IgD-negative memory B cell (primary cell): ENCODE results near the gene SLTM. TPM values are rescaled to one million over a fixed set of nuclear protein-coding genes. Genes with fewer than 3 reads are reported as not detected.
"Not testable (repeated sequence)": the region's sequence is repeated elsewhere in the genome, so short reads cannot be mapped to it uniquely, and the experiment has no call there.

ENCODE experiments used
- H3K27ac Mint-ChIP-seq, 3 donors: one replicate each; pipeline ENCODE4 v1.8.0; 2020 to 2022; ENCODE audit warnings: mild to moderate bottlenecking in 3 of 3, mixed read lengths in 3 of 3, moderate library complexity in 1 of 3
- H3K27me3 Mint-ChIP-seq: one replicate; pipeline ENCODE4 v1.8.0; 2021; ENCODE audit warnings: mixed read lengths
- H3K36me3 Mint-ChIP-seq: one replicate; pipeline ENCODE4 v1.8.0; 2020; ENCODE audit warnings: mild to moderate bottlenecking, mixed read lengths
- H3K4me1 Mint-ChIP-seq, 3 donors: one replicate each; pipeline ENCODE4 v1.8.0; 2020 to 2022; ENCODE audit warnings: mixed read lengths in 3 of 3, mild to moderate bottlenecking in 1 of 3
- H3K4me3 Mint-ChIP-seq, 4 donors: one replicate each; pipeline ENCODE4 v1.8.0; 2020 to 2022; ENCODE audit warnings: mild to moderate bottlenecking in 4 of 4, mixed read lengths in 4 of 4, moderate library complexity in 3 of 4
- H3K9me3 Mint-ChIP-seq, 3 donors: one replicate each; pipeline ENCODE4 v1.8.0; 2020 to 2021; ENCODE audit warnings: mixed read lengths in 3 of 3, mild to moderate bottlenecking in 1 of 3
- polyA plus RNA-seq: library from polyadenylated mRNA; unstranded; fragments of 300-500 nt; fragmentation: Illumina TruSeq; gene quantifications from one replicate; pipeline ENCODE4 v1.2.3, GENCODE V29; 2021

SLTM gene
- polyA plus RNA-seq, 1 donor from 2014 or later, result 104 TPM

DNA sequence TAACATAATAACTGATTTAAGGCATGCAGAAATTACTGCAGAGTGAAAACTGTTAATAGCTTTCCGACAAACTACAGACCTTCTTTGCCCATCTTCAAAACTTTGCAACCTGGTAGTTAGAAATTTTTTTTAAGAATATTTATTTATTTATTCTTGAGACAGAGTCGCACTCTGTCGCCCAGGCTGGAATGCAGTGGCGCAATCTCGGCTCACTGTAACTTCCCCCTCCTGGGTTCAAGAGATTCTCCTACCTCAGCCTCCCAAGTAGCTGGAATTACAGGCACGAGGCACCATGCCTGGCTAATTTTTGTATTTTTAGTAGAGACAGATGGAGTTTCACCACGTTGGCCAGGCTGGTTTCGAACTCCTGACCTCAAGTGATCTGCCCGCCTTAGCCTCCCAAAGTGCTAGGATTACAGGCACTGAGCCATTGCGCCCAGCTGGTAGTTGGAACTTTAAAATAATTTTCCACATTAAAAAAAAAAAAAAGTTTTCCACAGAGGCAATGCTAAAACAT, 15.8 kb downstream of the SLTM start:
- H3K4me1 Mint-ChIP-seq, result peaks cover 6 to 19% (median 18%) of the 10 kb centered on the region in 3 donors
- H3K36me3 Mint-ChIP-seq, H3K4me3 Mint-ChIP-seq: not testable (repeated sequence)

DNA sequence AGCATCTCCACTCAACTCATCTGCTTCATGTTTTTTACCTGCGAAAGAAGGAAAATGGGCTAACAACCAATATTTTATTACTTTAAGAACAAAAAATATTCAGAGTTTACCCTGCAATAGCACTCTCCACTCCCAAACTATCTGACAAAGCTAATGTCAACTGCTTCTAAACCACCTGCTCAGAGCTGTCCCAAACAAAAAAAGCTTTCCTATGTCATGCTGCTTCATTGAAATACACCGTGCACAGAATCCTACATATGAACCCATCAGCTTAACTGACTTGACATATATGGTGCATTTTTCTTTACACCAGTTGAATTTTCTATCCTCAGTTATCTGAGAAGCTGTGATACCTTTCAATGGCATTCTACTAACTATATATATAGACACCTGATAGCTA, 16.5 kb downstream of the SLTM start:
- Mint-ChIP-seq H3K4me3 (no peak overlapping the region), H3K27me3 (no peaks in the 10 kb centered on the region), H3K36me3 (peaks cover 1% of the 10 kb centered on the region), H3K27ac (no peak overlapping the region), H3K4me1 (peaks cover 6 to 19% (median 18%) of the 10 kb centered on the region in 3 donors), H3K9me3 (no peaks in the 10 kb centered on the region)

More for the DNA sequence above, 15.8 kb downstream of the SLTM start:
- H3K9me3 Mint-ChIP-seq, H3K27ac Mint-ChIP-seq, H3K27me3 Mint-ChIP-seq: not testable (repeated sequence)

DNA sequence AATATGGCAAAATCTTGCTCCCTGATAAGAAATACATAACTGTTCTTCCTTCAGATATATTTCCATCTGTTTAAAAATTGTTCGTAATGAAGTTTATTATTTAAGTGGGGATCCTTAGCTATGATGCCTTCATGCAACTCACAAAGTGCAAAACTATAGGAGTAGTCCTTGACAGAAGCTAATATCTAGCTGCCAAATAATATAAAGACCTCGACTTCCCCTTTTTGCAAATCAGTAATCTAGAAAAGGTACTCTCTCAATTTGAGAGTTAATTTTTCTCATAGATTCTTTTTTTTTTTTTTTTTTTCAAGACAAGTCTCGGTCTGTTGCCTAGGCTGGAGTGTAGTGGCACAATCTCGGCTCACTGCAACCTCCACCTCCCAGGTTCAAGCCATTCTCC, 23.0 kb downstream of the SLTM start:
- no peak overlapping the region for H3K27ac Mint-ChIP-seq

DNA sequence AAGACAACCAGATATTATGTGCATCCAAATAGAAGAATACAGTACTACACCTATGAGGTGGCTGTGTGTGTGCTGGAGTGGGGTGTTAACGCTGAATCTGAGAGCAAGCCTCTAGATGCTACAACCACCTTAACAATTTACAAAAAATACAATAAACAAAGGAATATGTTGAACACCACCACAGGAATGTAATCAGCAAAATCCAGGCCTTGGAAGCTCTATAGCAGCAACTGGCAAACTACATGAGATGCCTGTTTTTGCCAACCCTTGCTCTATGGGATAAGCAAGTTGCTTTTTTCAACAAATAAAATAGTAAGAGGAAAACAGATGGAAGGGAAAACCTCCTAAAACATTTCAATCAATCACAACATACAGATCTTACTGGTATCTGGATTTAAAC, 23.9 kb downstream of the SLTM start:
- Mint-ChIP-seq H3K36me3 (peaks cover 1% of the 10 kb centered on the region), H3K4me3 (no peak overlapping the region), H3K4me1 (peaks cover 16 to 31% (median 19%) of the 10 kb centered on the region in 3 donors), H3K9me3 (no peaks in the 10 kb centered on the region), H3K27me3 (no peaks in the 10 kb centered on the region), H3K27ac (peak overlapping the region in 2 of 3 donors; percentile 23 to 39)

More for the DNA sequence above, 23.0 kb downstream of the SLTM start:
- no peaks in the 10 kb centered on the region for H3K9me3 Mint-ChIP-seq
- no peak overlapping the region for H3K4me3 Mint-ChIP-seq
- H3K27me3 Mint-ChIP-seq, result no peaks in the 10 kb centered on the region
- H3K36me3 Mint-ChIP-seq, result peaks cover 1% of the 10 kb centered on the region
- H3K4me1 Mint-ChIP-seq, result peaks cover 16 to 34% (median 20%) of the 10 kb centered on the region in 3 donors

DNA sequence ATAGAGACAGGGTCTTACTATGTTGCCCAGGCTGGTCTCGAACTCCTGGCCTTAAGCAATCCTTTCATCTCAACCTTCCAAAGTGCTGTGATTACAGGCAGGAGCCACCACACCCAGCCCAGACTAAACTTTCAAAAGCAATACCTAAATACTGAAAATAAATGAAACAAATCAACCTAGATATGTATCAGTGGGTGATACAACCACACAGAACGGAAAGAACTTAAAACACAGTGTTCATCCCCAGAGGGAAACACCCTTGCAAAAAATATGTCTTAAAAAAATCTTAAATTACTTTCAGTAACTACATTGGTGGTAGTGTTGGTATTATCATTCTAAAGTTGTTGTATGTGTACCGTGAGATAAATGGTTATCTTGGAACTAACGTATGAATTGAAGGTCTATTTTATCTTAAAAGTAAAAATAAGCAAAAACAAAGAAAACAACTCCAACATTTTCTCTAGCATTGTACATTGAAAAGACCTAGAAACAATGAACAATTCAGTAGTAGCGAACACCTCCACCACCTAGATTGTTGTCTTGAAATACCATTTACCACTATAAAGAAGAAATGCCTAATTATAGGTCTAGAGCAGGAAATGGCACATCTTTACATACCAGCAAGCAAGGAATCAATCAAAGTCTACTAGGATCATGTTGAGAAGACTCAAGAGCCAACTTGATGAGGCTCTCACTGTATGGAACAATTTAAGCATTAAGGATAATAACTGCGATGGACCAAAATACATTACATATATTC, 24.7 kb downstream of the SLTM start:
- Mint-ChIP-seq H3K36me3 (peaks cover 1% of the 10 kb centered on the region), H3K9me3 (no peaks in the 10 kb centered on the region), H3K27ac (peak overlapping the region in 2 of 3 donors; percentile 23 to 47), H3K27me3 (no peaks in the 10 kb centered on the region), H3K4me3 (no peak overlapping the region), H3K4me1 (peaks cover 13 to 24% (median 15%) of the 10 kb centered on the region in 3 donors)

DNA sequence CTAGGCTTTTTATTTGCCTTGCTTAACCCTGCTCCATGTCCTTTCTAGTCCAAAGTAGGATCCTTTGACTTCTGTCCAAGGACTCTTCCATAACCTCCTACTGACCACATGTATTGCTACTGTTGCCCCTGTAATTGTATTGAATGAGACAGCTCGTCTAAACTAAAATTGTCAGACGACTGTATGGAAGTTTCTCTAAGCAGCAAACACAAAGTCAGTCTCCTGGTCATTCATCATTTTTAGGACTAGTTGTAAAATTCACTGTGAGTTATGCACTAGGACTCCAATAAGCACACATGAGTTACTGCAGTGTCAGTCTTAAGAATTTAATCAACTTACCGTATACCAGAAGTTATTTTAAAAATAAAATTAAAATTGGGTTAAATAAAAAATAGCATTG, 32.8 kb downstream of the SLTM start:
- Mint-ChIP-seq H3K27me3 (no peaks in the 10 kb centered on the region), H3K4me1 (peaks cover 0 to 5% (median 2%) of the 10 kb centered on the region in 3 donors), H3K9me3 (no peaks in the 10 kb centered on the region), H3K27ac (peak overlapping the region in 1 of 3 donors; percentile 61), H3K36me3 (peaks cover 4% of the 10 kb centered on the region), H3K4me3 (no peak overlapping the region)

DNA sequence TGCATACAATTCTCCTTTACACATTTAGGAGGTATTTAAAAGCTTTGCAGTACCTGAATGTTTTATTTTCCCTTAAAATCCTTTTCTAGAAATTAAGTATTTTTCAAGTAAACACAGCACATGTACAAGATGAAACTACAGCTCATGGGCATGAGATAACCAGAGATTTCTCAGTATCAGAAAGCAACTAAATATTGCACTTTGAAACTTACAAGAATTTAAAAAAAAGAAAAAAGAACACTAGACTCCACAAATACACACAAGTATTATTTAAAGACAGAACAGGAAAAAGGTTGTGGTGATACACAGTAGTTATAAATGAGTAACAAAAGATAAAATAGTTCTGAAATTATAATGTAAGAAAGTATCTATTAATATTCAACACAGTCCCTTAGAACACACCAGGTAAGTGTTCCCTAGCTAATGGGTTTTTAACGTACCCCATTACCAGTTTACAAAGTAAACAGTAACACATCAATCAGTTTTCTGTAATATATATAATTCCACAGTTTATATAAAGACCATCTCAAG, 35.3 kb downstream of the SLTM start:
- Mint-ChIP-seq H3K9me3 (no peaks in the 10 kb centered on the region), H3K27me3 (no peaks in the 10 kb centered on the region), H3K4me1 (peaks cover 0 to 5% (median 2%) of the 10 kb centered on the region in 3 donors), H3K4me3 (no peak overlapping the region), H3K36me3 (peaks cover 4% of the 10 kb centered on the region), H3K27ac (peak overlapping the region in 1 of 3 donors; percentile 43)

DNA sequence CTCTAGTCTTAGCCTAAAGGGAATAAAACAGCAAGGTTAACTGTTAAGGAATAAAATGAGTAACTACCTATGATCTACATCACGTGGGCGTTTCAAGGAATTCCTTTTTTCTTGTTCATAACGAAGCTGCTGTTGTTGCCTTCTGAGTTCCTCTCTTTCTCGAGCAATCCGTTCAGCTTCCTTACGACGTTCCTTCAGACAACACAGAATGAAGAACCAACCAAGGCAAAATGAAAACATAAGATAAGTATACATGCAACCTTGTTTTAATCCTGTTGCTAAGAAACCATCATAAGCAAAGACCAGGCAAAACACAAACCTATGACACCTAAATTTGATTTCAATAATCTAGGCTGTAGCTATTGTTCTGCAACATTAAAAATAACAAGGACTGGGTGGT, 44.1 kb downstream of the SLTM start:
- peaks cover 0 to 2% (median 0%) of the 10 kb centered on the region in 3 donors for H3K4me1 Mint-ChIP-seq
- H3K36me3 Mint-ChIP-seq, result peaks cover 13% of the 10 kb centered on the region
- H3K9me3 Mint-ChIP-seq, result no peaks in the 10 kb centered on the region
- no peak overlapping the region for H3K4me3 Mint-ChIP-seq
- H3K27ac Mint-ChIP-seq, result no peak overlapping the region
- H3K27me3 Mint-ChIP-seq, result no peaks in the 10 kb centered on the region

DNA sequence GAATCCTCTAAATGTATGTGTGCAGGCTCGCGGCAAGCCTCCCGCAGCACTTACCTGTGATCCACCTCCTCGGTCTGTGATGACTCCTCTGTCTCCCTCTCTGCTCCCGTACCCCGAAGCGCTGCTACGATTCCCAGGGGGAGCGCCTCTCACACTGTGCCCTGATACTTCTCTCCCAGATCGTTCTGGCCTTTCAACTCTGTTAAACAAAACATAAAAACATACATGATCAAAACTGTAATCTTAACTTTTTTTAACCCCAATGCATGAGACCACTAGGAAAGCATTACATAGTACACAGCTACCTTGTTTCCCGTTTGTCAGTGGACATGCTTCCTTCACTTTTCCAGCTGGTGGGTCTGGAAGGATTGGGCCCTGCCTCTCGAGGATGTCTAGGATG, 46.6 kb downstream of the SLTM start:
- H3K27ac Mint-ChIP-seq, result no peak overlapping the region
- peaks cover 19% of the 10 kb centered on the region for H3K36me3 Mint-ChIP-seq

DNA sequence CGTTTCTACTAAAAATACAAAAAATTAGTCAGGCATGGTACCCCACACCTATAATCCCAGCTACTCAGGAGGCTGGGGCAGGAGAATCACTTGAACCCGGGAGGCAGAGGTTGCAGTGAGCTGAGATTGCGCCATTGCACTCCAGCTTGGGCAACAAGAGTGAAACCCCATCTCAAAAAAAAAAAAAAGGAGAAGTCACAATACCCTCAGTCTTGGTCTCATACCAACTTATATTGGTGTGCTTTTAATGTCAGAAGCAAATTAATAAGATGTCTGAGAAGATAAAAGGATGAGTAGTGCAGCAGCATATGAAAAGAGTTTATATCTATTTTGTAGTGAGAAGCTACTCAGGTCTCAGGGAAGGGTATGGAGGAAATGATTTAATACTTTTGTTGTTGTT, 49.6 kb downstream of the SLTM start:
- peaks cover 16% of the 10 kb centered on the region for H3K36me3 Mint-ChIP-seq
- not testable (repeated sequence) for H3K4me1 Mint-ChIP-seq, H3K27me3 Mint-ChIP-seq, H3K4me3 Mint-ChIP-seq, H3K9me3 Mint-ChIP-seq, H3K27ac Mint-ChIP-seq

More for the DNA sequence above, 46.6 kb downstream of the SLTM start:
- Mint-ChIP-seq H3K4me1 (peaks cover 0 to 2% (median 0%) of the 10 kb centered on the region in 3 donors), H3K9me3 (no peaks in the 10 kb centered on the region), H3K4me3 (peak overlapping the region in 1 of 4 donors; percentile 39), H3K27me3 (no peaks in the 10 kb centered on the region)

DNA sequence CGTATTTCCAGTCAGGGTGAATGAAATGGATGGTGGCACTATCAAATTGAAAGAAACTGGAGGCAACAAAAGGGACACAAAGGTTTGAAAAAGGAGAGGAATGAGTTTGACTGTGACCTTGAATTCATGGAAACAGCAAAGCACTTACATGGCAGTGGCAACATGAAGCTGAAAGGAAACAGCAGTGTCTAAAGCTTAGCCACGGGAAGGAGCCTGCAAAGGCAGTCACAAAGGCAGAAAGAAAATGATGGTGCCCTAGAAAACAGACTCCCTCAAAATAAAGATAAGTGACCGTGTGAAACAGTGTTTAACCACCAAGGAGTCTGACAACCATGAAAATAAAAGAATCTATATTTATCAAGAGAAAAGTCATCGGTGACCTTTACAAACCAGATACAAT, 51.2 kb downstream of the SLTM start:
- H3K27me3 Mint-ChIP-seq, result no peaks in the 10 kb centered on the region
- H3K27ac Mint-ChIP-seq, result no peak overlapping the region
- peaks cover 0 to 2% (median 0%) of the 10 kb centered on the region in 3 donors for H3K4me1 Mint-ChIP-seq
- H3K9me3 Mint-ChIP-seq, result no peaks in the 10 kb centered on the region
- no peak overlapping the region for H3K4me3 Mint-ChIP-seq
- peaks cover 19% of the 10 kb centered on the region for H3K36me3 Mint-ChIP-seq

DNA sequence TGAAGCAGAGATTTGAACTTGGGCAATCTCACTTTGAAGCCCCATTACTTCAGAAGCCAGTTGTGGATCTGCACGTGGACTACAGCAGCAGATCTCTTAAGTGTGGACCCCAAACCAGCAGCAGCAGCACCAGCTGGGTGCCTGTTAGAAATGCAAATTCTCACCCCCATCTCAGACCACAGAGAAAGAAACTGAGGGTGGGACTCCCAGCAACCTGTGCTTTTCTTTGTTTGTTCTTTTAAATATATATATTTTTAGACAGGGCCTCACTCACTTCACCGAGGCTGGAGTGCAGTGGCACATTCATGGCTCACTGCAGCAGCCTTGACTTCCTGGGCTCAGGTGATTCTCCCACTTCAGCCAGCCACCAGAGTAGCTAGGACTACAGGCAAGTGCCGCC, 53.2 kb downstream of the SLTM start:
- Mint-ChIP-seq H3K27ac (no peak overlapping the region), H3K36me3 (peaks cover 13% of the 10 kb centered on the region), H3K4me3 (no peak overlapping the region), H3K4me1 (peaks cover 0 to 2% (median 0%) of the 10 kb centered on the region in 3 donors), H3K9me3 (peaks cover 0 to 2% (median 0%) of the 10 kb centered on the region in 3 donors), H3K27me3 (no peaks in the 10 kb centered on the region)

DNA sequence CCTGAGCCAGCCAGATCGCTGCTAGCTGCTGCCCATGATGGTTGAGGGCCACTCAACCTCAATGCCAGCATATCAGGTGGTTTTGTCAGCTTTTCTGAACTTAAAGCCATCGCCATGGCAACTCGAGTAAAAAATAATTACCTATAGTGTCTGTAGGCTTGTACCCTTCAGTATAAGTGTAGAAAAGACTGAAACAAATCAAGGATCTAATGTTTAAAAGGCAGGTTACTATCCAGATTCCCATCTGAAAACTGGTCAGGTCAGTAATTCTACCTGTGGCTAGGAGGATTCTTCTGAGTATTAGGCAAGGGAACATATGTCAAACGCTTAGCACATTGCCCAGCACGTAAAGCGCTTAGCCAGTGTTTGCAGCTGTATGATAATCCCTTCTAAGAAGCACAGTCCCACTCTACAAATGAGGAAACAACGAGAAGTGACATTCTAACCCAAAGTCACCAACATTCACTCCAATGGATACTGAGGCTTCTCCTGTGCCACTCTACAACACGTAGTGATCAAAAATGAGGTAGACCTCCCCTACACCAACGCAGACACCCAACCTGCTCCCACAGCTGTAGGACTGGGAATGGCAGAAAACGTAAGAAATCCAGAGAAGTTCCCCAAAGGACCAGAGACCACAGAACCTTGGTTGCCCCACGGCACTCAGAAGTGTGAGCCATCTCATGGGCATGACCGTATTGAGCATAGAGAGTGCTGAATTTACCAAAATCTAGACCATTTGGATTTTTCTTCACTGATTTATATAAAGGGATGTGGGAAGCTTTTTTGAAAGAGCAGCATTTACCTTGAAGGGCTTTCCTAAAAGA, 55.3 kb downstream of the SLTM start:
- peaks cover 11% of the 10 kb centered on the region for H3K36me3 Mint-ChIP-seq
- H3K4me3 Mint-ChIP-seq, result no peak overlapping the region
- no peak overlapping the region for H3K27ac Mint-ChIP-seq
- no peaks in the 10 kb centered on the region for H3K27me3 Mint-ChIP-seq
- H3K4me1 Mint-ChIP-seq, result peaks cover 0 to 2% (median 0%) of the 10 kb centered on the region in 3 donors
- peaks cover 0 to 2% (median 0%) of the 10 kb centered on the region in 3 donors for H3K9me3 Mint-ChIP-seq

DNA sequence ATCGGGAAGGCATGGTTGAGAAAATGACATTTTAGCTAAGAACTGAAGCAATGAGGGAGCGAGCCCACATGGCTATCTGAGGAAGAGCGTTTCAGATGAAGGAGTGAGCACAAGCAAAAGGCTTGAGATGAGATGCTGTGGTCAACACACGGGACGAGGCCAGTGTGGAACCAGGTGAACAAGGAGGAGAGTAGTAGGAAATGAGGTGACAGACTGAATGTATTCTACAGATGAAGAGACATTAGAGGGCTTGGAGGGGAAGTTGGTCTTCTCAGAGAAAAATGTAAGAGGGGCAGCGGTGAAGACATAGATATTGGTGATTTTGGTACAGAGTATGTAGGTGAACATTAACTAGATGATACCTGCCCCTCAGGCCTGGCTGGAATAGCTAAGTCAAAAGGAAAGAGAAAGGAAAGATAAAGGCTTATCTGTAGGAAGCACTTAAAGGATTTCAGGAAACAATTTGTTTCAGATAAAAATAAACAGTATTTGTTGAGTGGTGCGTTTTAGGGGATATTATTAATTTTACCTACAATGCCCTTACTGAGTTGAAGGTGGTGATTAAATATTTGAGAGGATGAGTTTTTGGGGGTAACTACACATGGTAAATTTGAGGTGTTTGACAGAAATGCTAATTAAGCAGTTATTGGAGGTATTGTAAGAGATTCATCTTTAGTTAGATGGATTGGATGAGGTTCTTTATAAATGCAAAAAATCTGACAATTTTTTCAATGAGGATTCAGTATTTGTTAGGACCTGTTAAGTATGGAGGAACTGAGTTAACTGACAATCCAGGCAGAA, 57.0 kb downstream of the SLTM start:
- H3K27ac Mint-ChIP-seq, result peak overlapping the region in 1 of 3 donors; percentile 2
- no peaks in the 10 kb centered on the region for H3K27me3 Mint-ChIP-seq
- peaks cover 0 to 2% (median 0%) of the 10 kb centered on the region in 3 donors for H3K4me1 Mint-ChIP-seq
- H3K4me3 Mint-ChIP-seq, result no peak overlapping the region
- peaks cover 0 to 2% (median 0%) of the 10 kb centered on the region in 3 donors for H3K9me3 Mint-ChIP-seq
- peaks cover 5% of the 10 kb centered on the region for H3K36me3 Mint-ChIP-seq
